Activated CD4-positive, alpha-beta T cell treated with anti-CD3 and anti-CD28 coated beads, Interleukin-2, amount 10 ng/mL, durations not matched to agents 24 days and 14 days (primary cell): ENCODE results near the gene CENPE. TPM values are rescaled to one million over a fixed set of nuclear protein-coding genes. Genes with fewer than 3 reads are reported as not detected.
"Not testable (repeated sequence)": the region's sequence is repeated elsewhere in the genome, so short reads cannot be mapped to it uniquely, and the experiment has no call there.

ENCODE experiments used
- DNase-seq: peaks from one replicate; pipeline ENCODE4 v3.0.0; 2022
- H3K27ac Mint-ChIP-seq: one replicate; pipeline ENCODE4 v1.8.0; 2022; ENCODE audit warnings: mild to moderate bottlenecking, mixed read lengths
- H3K27me3 Mint-ChIP-seq: one replicate; pipeline ENCODE4 v1.8.0; 2022; ENCODE audit warnings: mixed read lengths
- H3K36me3 Mint-ChIP-seq: one replicate; pipeline ENCODE4 v1.8.0; 2022; ENCODE audit warnings: low read depth, mild to moderate bottlenecking, mixed read lengths
- H3K4me1 Mint-ChIP-seq: one replicate; pipeline ENCODE4 v1.8.0; 2021; ENCODE audit warnings: mixed read lengths
- H3K4me3 Mint-ChIP-seq: one replicate; pipeline ENCODE4 v1.8.0; 2022; ENCODE audit warnings: mild to moderate bottlenecking, moderate library complexity, mixed read lengths
- H3K9me3 Mint-ChIP-seq: one replicate; pipeline ENCODE4 v1.8.0; 2021; ENCODE audit warnings: mixed read lengths
- intact Hi-C: fragments of 100-400 bp; cut with micrococcal nuclease; formaldehyde crosslinking; loops from one replicate; pipeline ENCODE4 v1.15.1; 2023
- total RNA-seq: library from RNA; stranded (reverse); gene quantifications from 2 replicates; pipeline ENCODE4 v1.2.3, GENCODE V29; 2022

The CENPE gene, protein sequence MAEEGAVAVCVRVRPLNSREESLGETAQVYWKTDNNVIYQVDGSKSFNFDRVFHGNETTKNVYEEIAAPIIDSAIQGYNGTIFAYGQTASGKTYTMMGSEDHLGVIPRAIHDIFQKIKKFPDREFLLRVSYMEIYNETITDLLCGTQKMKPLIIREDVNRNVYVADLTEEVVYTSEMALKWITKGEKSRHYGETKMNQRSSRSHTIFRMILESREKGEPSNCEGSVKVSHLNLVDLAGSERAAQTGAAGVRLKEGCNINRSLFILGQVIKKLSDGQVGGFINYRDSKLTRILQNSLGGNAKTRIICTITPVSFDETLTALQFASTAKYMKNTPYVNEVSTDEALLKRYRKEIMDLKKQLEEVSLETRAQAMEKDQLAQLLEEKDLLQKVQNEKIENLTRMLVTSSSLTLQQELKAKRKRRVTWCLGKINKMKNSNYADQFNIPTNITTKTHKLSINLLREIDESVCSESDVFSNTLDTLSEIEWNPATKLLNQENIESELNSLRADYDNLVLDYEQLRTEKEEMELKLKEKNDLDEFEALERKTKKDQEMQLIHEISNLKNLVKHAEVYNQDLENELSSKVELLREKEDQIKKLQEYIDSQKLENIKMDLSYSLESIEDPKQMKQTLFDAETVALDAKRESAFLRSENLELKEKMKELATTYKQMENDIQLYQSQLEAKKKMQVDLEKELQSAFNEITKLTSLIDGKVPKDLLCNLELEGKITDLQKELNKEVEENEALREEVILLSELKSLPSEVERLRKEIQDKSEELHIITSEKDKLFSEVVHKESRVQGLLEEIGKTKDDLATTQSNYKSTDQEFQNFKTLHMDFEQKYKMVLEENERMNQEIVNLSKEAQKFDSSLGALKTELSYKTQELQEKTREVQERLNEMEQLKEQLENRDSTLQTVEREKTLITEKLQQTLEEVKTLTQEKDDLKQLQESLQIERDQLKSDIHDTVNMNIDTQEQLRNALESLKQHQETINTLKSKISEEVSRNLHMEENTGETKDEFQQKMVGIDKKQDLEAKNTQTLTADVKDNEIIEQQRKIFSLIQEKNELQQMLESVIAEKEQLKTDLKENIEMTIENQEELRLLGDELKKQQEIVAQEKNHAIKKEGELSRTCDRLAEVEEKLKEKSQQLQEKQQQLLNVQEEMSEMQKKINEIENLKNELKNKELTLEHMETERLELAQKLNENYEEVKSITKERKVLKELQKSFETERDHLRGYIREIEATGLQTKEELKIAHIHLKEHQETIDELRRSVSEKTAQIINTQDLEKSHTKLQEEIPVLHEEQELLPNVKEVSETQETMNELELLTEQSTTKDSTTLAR (N-terminal part only)
- total RNA-seq = 24.6 and 29.8 TPM in 2 replicates

GRCh38 chr4:103198111-103198765, at the start of gene CENPE:
CENPE (minus strand) TSS chr4:103198343; CDS start chr4:103198319, 24 bp downstream.
- H3K27ac Mint-ChIP-seq = peak within 1 kb of the TSS; percentile 100
- peak within 1 kb of the TSS; percentile 84 for H3K4me3 Mint-ChIP-seq
- peaks cover 28% of the 10 kb centered on the region for H3K4me1 Mint-ChIP-seq
- H3K27me3 Mint-ChIP-seq = peaks cover 13% of the 10 kb centered on the region
- peak; percentile 97 for DNase-seq
- H3K9me3 Mint-ChIP-seq = no peaks in the 10 kb centered on the region
- H3K36me3 Mint-ChIP-seq = peaks cover 17% of the 10 kb centered on the region
- intact Hi-C loops = loop anchor here (1.0 to 10.0 kb wide), 3 partner anchors 371 to 853 kb away; partner anchors contain the start of genes MANBA, SLC39A8 and UBE2D3

GRCh38 chr4:103244251-103244650, 46.1 kb upstream of the CENPE start:
- no peak overlapping the region for H3K4me3 Mint-ChIP-seq
- H3K9me3 Mint-ChIP-seq = no peaks in the 10 kb centered on the region
- H3K36me3 Mint-ChIP-seq = no peaks in the 10 kb centered on the region
- no peak overlapping the region for H3K27ac Mint-ChIP-seq
- no peak for DNase-seq
- no peaks in the 10 kb centered on the region for H3K4me1 Mint-ChIP-seq
- intact Hi-C loops = no loop called here
- H3K27me3 Mint-ChIP-seq = peaks cover 2% of the 10 kb centered on the region

- intact Hi-C loops, H3K4me1 Mint-ChIP-seq, H3K9me3 Mint-ChIP-seq, H3K27me3 Mint-ChIP-seq, H3K36me3 Mint-ChIP-seq, H3K4me3 Mint-ChIP-seq, H3K27ac Mint-ChIP-seq: not testable (repeated sequence)
- DNase-seq = peak; percentile 19
Observed at GRCh38 chr4:103230938-103231337, 32.8 kb upstream of the CENPE start.

- H3K27me3 Mint-ChIP-seq = peaks cover 24% of the 10 kb centered on the region
- H3K36me3 Mint-ChIP-seq, H3K27ac Mint-ChIP-seq, DNase-seq, intact Hi-C loops, H3K9me3 Mint-ChIP-seq, H3K4me3 Mint-ChIP-seq, H3K4me1 Mint-ChIP-seq: not testable (repeated sequence)
Observed at GRCh38 chr4:103223556-103223955, 25.4 kb upstream of the CENPE start.

- Mint-ChIP-seq H3K27ac (no peak overlapping the region), H3K27me3 (peaks cover 36% of the 10 kb centered on the region), H3K36me3 (no peaks in the 10 kb centered on the region), H3K4me1 (peaks cover 3% of the 10 kb centered on the region), H3K4me3 (no peak overlapping the region), H3K9me3 (peaks cover 12% of the 10 kb centered on the region)
- no peak for DNase-seq
- intact Hi-C loops = no loop called here
Observed at GRCh38 chr4:103207673-103208072, 9.5 kb upstream of the CENPE start.

- no peak for DNase-seq
- H3K27ac Mint-ChIP-seq = no peak overlapping the region
Observed at GRCh38 chr4:103204111-103204510, 6.0 kb upstream of the CENPE start.

DNA sequence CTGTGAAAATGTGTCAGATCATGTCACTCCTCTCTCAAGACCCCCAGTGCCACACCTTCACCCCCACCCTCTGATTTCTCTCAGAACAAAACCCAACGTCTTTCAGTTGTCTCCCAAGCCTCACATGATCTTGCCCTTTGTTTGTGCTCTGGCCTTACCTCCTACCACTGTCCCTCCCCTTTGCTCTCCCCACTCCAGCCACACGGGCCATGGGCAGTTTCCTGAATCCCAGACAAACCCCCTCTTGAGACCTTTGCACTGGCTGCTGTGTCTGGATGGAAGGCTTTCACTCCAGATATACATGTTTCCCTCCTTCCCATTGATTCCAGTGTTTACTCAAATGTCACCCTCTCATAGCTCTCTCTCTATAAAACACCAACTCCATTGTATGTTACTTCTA, 3.6 kb upstream of the CENPE start:
- intact Hi-C loops = no loop called here
- Mint-ChIP-seq H3K9me3 (no peaks in the 10 kb centered on the region), H3K4me1 (peaks cover 14% of the 10 kb centered on the region)

More at GRCh38 chr4:103204111-103204510, 6.0 kb upstream of the CENPE start:
- no peaks in the 10 kb centered on the region for H3K9me3 Mint-ChIP-seq
- H3K4me3 Mint-ChIP-seq = no peak overlapping the region
- intact Hi-C loops = no loop called here
- H3K36me3 Mint-ChIP-seq = no peaks in the 10 kb centered on the region
- peaks cover 34% of the 10 kb centered on the region for H3K27me3 Mint-ChIP-seq
- H3K4me1 Mint-ChIP-seq = peaks cover 5% of the 10 kb centered on the region

GRCh38 chr4:103201253-103201652, 3.1 kb upstream of the CENPE start:
- Mint-ChIP-seq H3K4me3 (no peak overlapping the region), H3K27me3 (peaks cover 23% of the 10 kb centered on the region), H3K9me3 (no peaks in the 10 kb centered on the region), H3K4me1 (peaks cover 16% of the 10 kb centered on the region), H3K27ac (no peak overlapping the region), H3K36me3 (no peaks in the 10 kb centered on the region)
- DNase-seq = no peak
- intact Hi-C loops = no loop called here

More for the DNA sequence above, 3.6 kb upstream of the CENPE start:
- H3K27ac Mint-ChIP-seq = no peak overlapping the region
- peaks cover 23% of the 10 kb centered on the region for H3K27me3 Mint-ChIP-seq
- no peaks in the 10 kb centered on the region for H3K36me3 Mint-ChIP-seq
- H3K4me3 Mint-ChIP-seq = no peak overlapping the region
- DNase-seq = no peak

DNA sequence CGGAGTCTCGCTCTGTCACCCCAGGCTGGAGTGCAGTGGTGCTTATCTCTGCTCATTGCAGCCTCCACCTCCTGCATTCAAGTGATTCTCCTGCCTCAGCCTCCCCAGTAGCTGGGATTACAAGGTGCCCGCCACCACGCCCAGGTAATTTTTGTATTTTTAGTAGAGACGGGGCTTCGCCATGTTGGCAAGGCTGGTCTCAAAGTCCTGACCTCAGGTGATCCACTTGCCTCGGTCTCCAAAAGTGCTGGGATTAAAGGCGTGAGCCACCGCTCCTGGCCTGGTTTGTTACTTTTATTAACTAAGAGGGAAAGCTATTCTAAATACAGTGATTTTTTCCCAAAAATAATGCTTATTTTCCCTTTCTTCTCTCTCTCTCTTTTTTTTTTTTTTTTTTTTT, 866 bp upstream of the CENPE start:
- no peaks in the 10 kb centered on the region for H3K9me3 Mint-ChIP-seq
- peaks cover 28% of the 10 kb centered on the region for H3K4me1 Mint-ChIP-seq
- peaks cover 12% of the 10 kb centered on the region for H3K36me3 Mint-ChIP-seq
- H3K4me3 Mint-ChIP-seq = peak overlapping the region; percentile 84
- intact Hi-C loops = loop anchor here (10.0 kb wide), 1 partner anchor 434 kb away; the partner anchor contains the start of gene MANBA
- peaks cover 13% of the 10 kb centered on the region for H3K27me3 Mint-ChIP-seq
- DNase-seq = no peak
- H3K27ac Mint-ChIP-seq = peak overlapping the region; percentile 100

- H3K36me3 Mint-ChIP-seq = peaks cover 20% of the 10 kb centered on the region
- H3K27ac Mint-ChIP-seq = peak overlapping the region; percentile 100
- peak overlapping the region; percentile 84 for H3K4me3 Mint-ChIP-seq
- H3K9me3 Mint-ChIP-seq = no peaks in the 10 kb centered on the region
- H3K27me3 Mint-ChIP-seq = peaks cover 10% of the 10 kb centered on the region
- H3K4me1 Mint-ChIP-seq = peaks cover 30% of the 10 kb centered on the region
- intact Hi-C loops = loop anchor here (1.0 to 10.0 kb wide), 3 partner anchors 370 to 852 kb away; partner anchors contain the start of genes MANBA, SLC39A8 and UBE2D3
- no peak for DNase-seq
Observed at GRCh38 chr4:103197765-103198110, 405 bp downstream of the CENPE start.

DNA sequence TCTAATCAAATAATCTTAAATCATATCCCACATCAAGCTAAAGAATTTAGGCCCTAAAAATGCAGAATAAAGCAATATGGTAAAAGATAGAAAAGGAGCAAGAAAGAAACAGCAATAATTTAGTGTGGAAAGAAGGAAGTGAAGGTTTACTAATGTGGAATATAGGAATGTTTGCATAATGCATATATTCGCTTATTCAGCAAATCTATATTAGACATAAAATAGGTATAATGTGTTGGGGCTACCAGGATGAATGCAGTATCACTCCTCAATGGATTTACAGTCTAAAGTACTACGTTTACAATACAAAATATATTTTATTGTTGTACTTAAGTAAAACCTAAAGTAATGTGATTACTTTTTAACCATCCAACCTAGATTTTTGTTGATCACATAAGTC, 4.7 kb downstream of the CENPE start:
- DNase-seq = no peak
- Mint-ChIP-seq H3K9me3 (no peaks in the 10 kb centered on the region), H3K27me3 (no peaks in the 10 kb centered on the region), H3K36me3 (peaks cover 57% of the 10 kb centered on the region), H3K4me1 (peaks cover 32% of the 10 kb centered on the region), H3K27ac (no peak overlapping the region), H3K4me3 (no peak overlapping the region)
- intact Hi-C loops = loop anchor here (10.0 kb wide), 1 partner anchor 429 kb away; the partner anchor contains the start of gene MANBA

- DNase-seq = no peak
Observed at GRCh38 chr4:103171006-103171405, 27.1 kb downstream of the CENPE start.

GRCh38 chr4:103169750-103170149, 28.4 kb downstream of the CENPE start:
- H3K36me3 Mint-ChIP-seq = peaks cover 78% of the 10 kb centered on the region

More at GRCh38 chr4:103171006-103171405, 27.1 kb downstream of the CENPE start:
- Mint-ChIP-seq H3K27ac (no peak overlapping the region), H3K36me3 (peaks cover 80% of the 10 kb centered on the region), H3K4me3 (no peak overlapping the region), H3K27me3 (no peaks in the 10 kb centered on the region), H3K4me1 (peaks cover 14% of the 10 kb centered on the region), H3K9me3 (peaks cover 32% of the 10 kb centered on the region)
- intact Hi-C loops = no loop called here

More at GRCh38 chr4:103169750-103170149, 28.4 kb downstream of the CENPE start:
- intact Hi-C loops, DNase-seq, H3K27ac Mint-ChIP-seq, H3K27me3 Mint-ChIP-seq, H3K4me3 Mint-ChIP-seq: not testable (repeated sequence)
- Mint-ChIP-seq H3K4me1 (peaks cover 14% of the 10 kb centered on the region), H3K9me3 (peaks cover 32% of the 10 kb centered on the region)
